Measurements from ENCODE around the gene ZNF451. TPM values are rescaled to one million over a fixed set of nuclear protein-coding genes. Genes with fewer than 3 reads are reported as not detected.

Gene ZNF451
- total RNA-seq, 1 experiment from 2014 or later, result 50.6 TPM

- Histone ChIP-seq H3K4me2 (no peak overlapping the region), H3K4me3 (no peak overlapping the region), H3K79me2 (ENCODE audit: low read depth) (no peaks in the 10 kb centered on the region), H3F3A (ENCODE audit: insufficient read depth, low read depth) (no peaks in the 10 kb centered on the region), H3K4me1 (replicated peaks; ENCODE audit: insufficient read depth) (no peaks in the 10 kb centered on the region), H3K9me2 (ENCODE audit: insufficient read depth) (no peaks in the 10 kb centered on the region; the same call in 1 of the 2 replicates), H2AFZ (no peak overlapping the region), H3K27me3 (ENCODE audit: insufficient read depth, low read depth) (no peaks in the 10 kb centered on the region), H3K36me3 (ENCODE audit: low read depth) (no peaks in the 10 kb centered on the region), H3K9me3 (ENCODE audit: insufficient read depth, low read depth) (no peaks in the 10 kb centered on the region; the same call in none of the 2 replicates), H3K27ac (no peak overlapping the region), H4K20me1 (ENCODE audit: insufficient read depth) (no peaks in the 10 kb centered on the region; the same call in 1 of the 2 replicates)
- CTCF ChIA-PET, result no interaction called here
- no TSS peak for BruUV-seq (replicated peaks)
- intact Hi-C loops (cut with micrococcal nuclease; ENCODE audit: unreplicated experiment), result no loop called here
- POLR2A ChIA-PET (ENCODE audit: unreplicated experiment), result no interaction called here
- no peak for DNase-seq
- no peak for TF ChIP-seq EZH2 (IDR thresholded peaks at IDR 0.05; ENCODE audit: low read depth)
- TF ChIP-seq, protein P1, sequence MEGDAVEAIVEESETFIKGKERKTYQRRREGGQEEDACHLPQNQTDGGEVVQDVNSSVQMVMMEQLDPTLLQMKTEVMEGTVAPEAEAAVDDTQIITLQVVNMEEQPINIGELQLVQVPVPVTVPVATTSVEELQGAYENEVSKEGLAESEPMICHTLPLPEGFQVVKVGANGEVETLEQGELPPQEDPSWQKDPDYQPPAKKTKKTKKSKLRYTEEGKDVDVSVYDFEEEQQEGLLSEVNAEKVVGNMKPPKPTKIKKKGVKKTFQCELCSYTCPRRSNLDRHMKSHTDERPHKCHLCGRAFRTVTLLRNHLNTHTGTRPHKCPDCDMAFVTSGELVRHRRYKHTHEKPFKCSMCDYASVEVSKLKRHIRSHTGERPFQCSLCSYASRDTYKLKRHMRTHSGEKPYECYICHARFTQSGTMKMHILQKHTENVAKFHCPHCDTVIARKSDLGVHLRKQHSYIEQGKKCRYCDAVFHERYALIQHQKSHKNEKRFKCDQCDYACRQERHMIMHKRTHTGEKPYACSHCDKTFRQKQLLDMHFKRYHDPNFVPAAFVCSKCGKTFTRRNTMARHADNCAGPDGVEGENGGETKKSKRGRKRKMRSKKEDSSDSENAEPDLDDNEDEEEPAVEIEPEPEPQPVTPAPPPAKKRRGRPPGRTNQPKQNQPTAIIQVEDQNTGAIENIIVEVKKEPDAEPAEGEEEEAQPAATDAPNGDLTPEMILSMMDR (conservative IDR thresholded peaks at IDR 0.05), result no peak
These were observed 47.4 kb downstream of the ZNF451 start for GRCh38 chr6:57137350-57137749.

DNA sequence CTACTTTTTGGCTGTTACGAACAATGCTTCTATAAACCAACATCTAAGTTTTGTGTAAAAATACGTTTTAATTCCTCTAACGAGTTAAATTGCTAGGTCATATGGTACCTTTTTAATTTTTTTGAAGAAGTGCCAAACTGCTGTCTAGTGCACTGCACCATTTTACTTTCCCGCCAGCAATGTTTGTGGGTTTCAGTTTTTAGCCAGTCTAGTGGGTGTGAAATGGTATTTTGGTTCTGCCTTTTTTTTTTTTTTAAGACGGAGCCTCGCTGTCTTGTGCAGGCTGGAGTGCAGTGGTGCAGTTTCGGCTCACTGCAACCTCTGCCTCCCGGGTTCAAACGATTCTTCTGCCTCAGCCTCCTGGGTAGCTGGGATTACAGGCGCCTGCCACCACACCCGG is 48.0 kb downstream of the ZNF451 start:
- no peaks in the 10 kb centered on the region; the same call in 1 of the 2 replicates for H4K20me1 ChIP-seq (ENCODE audit: insufficient read depth)
- H3K79me2 ChIP-seq (ENCODE audit: low read depth), result no peaks in the 10 kb centered on the region
- no peaks in the 10 kb centered on the region for H3K36me3 ChIP-seq (ENCODE audit: low read depth)
- POLR2A ChIA-PET (ENCODE audit: unreplicated experiment), result no interaction called here
- H3K9me3 ChIP-seq (ENCODE audit: insufficient read depth, low read depth), result no peaks in the 10 kb centered on the region; the same call in none of the 2 replicates
- intact Hi-C loops (cut with micrococcal nuclease; ENCODE audit: unreplicated experiment), result no loop called here
- H3K4me2 ChIP-seq, result no peak overlapping the region
- H3F3A ChIP-seq (ENCODE audit: insufficient read depth, low read depth), result no peaks in the 10 kb centered on the region
- no peaks in the 10 kb centered on the region; the same call in 1 of the 2 replicates for H3K9me2 ChIP-seq (ENCODE audit: insufficient read depth)
- H3K4me1 ChIP-seq (replicated peaks; ENCODE audit: insufficient read depth), result no peaks in the 10 kb centered on the region
- DNase-seq, result no peak
- TF ChIP-seq EZH2 (IDR thresholded peaks at IDR 0.05; ENCODE audit: low read depth), result no peak
- TF ChIP-seq, protein P1 (conservative IDR thresholded peaks at IDR 0.05), result no peak
- BruUV-seq (replicated peaks), result no TSS peak
- no peak overlapping the region for H3K27ac ChIP-seq
- H2AFZ ChIP-seq, result no peak overlapping the region
- H3K27me3 ChIP-seq (ENCODE audit: insufficient read depth, low read depth), result no peaks in the 10 kb centered on the region
- CTCF ChIA-PET, result no interaction called here
- no peak overlapping the region for H3K4me3 ChIP-seq

- Histone ChIP-seq H2AFZ (no peak overlapping the region), H3K4me1 (replicated peaks; ENCODE audit: insufficient read depth) (no peaks in the 10 kb centered on the region), H3K4me2 (no peak overlapping the region), H3K27ac (no peak overlapping the region), H3F3A (ENCODE audit: insufficient read depth, low read depth) (no peaks in the 10 kb centered on the region), H4K20me1 (ENCODE audit: insufficient read depth) (no peaks in the 10 kb centered on the region; the same call in 1 of the 2 replicates), H3K36me3 (ENCODE audit: low read depth) (0 out of 2 replicates have a peak, but pooled peaks cover 5% of the 10 kb centered on the region), H3K27me3 (ENCODE audit: insufficient read depth, low read depth) (no peaks in the 10 kb centered on the region), H3K9me2 (ENCODE audit: insufficient read depth) (no peaks in the 10 kb centered on the region; the same call in 1 of the 2 replicates), H3K4me3 (no peak overlapping the region), H3K79me2 (ENCODE audit: low read depth) (no peaks in the 10 kb centered on the region), H3K9me3 (ENCODE audit: insufficient read depth, low read depth) (no peaks in the 10 kb centered on the region; the same call in none of the 2 replicates)
- intact Hi-C loops (cut with micrococcal nuclease; ENCODE audit: unreplicated experiment), result no loop called here
- POLR2A ChIA-PET (ENCODE audit: unreplicated experiment), result no interaction called here
- no peak for DNase-seq
- no TSS peak for BruUV-seq (replicated peaks)
- CTCF ChIA-PET, result interaction anchor here (0.5 kb wide), 1 partner anchor 117 kb away, joined by 3 read pairs; no protein-coding TSS in a partner anchor
- TF ChIP-seq, protein P1 (conservative IDR thresholded peaks at IDR 0.05), result no peak
- TF ChIP-seq EZH2 (IDR thresholded peaks at IDR 0.05; ENCODE audit: low read depth), result no peak
These were observed 51.6 kb downstream of the ZNF451 start for GRCh38 chr6:57141451-57142177.
